Endothelial cell (in vitro differentiated cells): ENCODE measurements around the gene FARS2. TPM values are rescaled to one million over a fixed set of nuclear protein-coding genes. Genes with fewer than 3 reads are reported as not detected.
A peak's percentile ranks its signal among the peaks of the same experiment; 100 is the strongest.

Source experiments
- DNase-seq: peaks from one replicate; pipeline ENCODE4 v3.0.0; 2021; ENCODE audit warnings: low spot score
- H3K27ac Mint-ChIP-seq: one replicate; pipeline ENCODE4 v1.8.0; 2021; ENCODE audit warnings: mixed read lengths, inconsistent platforms; ENCODE audit not compliant: unreplicated experiment
- H3K27me3 Mint-ChIP-seq: one replicate; pipeline ENCODE4 v1.8.0; 2021; ENCODE audit warnings: mild to moderate bottlenecking, moderate library complexity, mixed read lengths, inconsistent platforms; ENCODE audit not compliant: unreplicated experiment
- H3K36me3 Mint-ChIP-seq: one replicate; pipeline ENCODE4 v1.8.0; 2021; ENCODE audit warnings: mild to moderate bottlenecking, low read depth, mixed read lengths, inconsistent platforms; ENCODE audit not compliant: unreplicated experiment
- H3K4me1 Mint-ChIP-seq: one replicate; pipeline ENCODE4 v1.8.0; 2021; ENCODE audit warnings: mild to moderate bottlenecking, mixed read lengths, inconsistent platforms; ENCODE audit not compliant: unreplicated experiment
- H3K4me3 Mint-ChIP-seq: one replicate; pipeline ENCODE4 v1.8.0; 2021; ENCODE audit warnings: mild to moderate bottlenecking, mixed read lengths, inconsistent platforms; ENCODE audit not compliant: unreplicated experiment
- H3K9me3 Mint-ChIP-seq: one replicate; pipeline ENCODE4 v1.8.0; 2021; ENCODE audit warnings: mixed read lengths, inconsistent platforms; ENCODE audit not compliant: unreplicated experiment
- CTCF ChIP-seq: fragments of 200-600 bp; sonication (generic); IDR thresholded peaks from one replicate; pipeline ENCODE4 v1.5.0; 2021; ENCODE audit warnings: antibody characterized with exemption; ENCODE audit not compliant: unreplicated experiment
- total RNA-seq: library from RNA; stranded (reverse); fragmentation: NEBNext Ultra II Directional; extraction: Animal tissue kit (Norgen Biotek cat#: 25700); gene quantifications from one replicate; pipeline ENCODE4 v1.2.1, GENCODE V29; 2021; ENCODE audit not compliant: unreplicated experiment

FARS2 gene
- total RNA-seq, 1 donor from 2014 or later, result 17.8 TPM

DNA sequence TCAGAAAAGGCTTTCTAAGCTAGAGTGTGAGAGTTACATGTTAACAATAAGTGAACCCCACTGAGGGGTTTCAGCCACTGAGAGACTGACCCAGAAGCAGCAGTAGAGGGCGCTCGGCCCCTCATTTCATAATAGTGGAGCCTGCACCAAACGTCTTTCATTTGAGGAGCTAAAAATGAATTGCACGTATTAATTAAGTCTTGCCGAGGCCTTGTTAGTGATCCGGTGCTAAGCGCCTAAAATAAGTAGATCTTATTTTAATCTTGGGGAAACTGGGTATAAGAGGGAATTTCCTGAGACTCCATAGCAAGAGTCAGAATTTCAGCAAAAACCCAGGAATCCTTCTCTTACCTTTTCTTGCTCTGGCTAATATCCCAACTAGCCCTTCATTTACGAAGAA, 209.7 kb downstream of the FARS2 start:
- H3K36me3 Mint-ChIP-seq, result no peaks in the 10 kb centered on the region
- H3K4me3 Mint-ChIP-seq, result no peak overlapping the region
- H3K9me3 Mint-ChIP-seq, result no peaks in the 10 kb centered on the region
- peak; percentile 70 for DNase-seq
- peak; percentile 73 for TF ChIP-seq CTCF
- H3K27ac Mint-ChIP-seq, result no peak overlapping the region
- peaks cover 23% of the 10 kb centered on the region for H3K4me1 Mint-ChIP-seq
- H3K27me3 Mint-ChIP-seq, result peaks cover 1% of the 10 kb centered on the region

- peaks cover 27% of the 10 kb centered on the region for H3K4me1 Mint-ChIP-seq
- no peaks in the 10 kb centered on the region for H3K9me3 Mint-ChIP-seq
- H3K4me3 Mint-ChIP-seq, result no peak overlapping the region
- H3K27ac Mint-ChIP-seq, result no peak overlapping the region
- no peak for TF ChIP-seq CTCF
- peaks cover 1% of the 10 kb centered on the region for H3K27me3 Mint-ChIP-seq
- peak; percentile 47 for DNase-seq
- no peaks in the 10 kb centered on the region for H3K36me3 Mint-ChIP-seq
Observed at GRCh38 chr6:5471637-5472398, 210.5 kb downstream of the FARS2 start.

DNA sequence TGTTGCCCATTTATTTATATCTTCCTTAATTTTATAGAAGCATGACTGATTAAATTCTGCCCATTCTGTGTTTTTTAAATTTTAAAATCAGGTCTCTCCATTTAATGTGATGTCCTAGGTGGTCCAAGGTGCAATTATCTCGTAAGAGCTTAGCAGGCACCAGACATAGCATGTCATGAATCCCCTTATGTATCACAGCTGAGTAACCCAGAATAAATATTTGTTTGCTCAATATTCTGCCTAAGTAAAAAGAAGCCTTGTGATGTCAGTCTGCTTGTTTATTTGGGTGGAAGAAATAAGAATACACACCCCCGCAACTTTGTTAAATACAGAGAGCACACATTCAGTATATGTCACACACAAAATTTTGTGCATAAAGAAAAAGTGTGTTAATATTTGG, 211.3 kb downstream of the FARS2 start:
- Mint-ChIP-seq H3K27ac (peak overlapping the region; percentile 36), H3K9me3 (no peaks in the 10 kb centered on the region), H3K36me3 (no peaks in the 10 kb centered on the region), H3K4me1 (peaks cover 34% of the 10 kb centered on the region), H3K27me3 (peaks cover 1% of the 10 kb centered on the region), H3K4me3 (no peak overlapping the region)
- TF ChIP-seq CTCF, result no peak
- DNase-seq, result no peak

- TF ChIP-seq CTCF, result no peak
- no peaks in the 10 kb centered on the region for H3K9me3 Mint-ChIP-seq
- no peak for DNase-seq
- H3K36me3 Mint-ChIP-seq, result no peaks in the 10 kb centered on the region
- no peak overlapping the region for H3K4me3 Mint-ChIP-seq
- peaks cover 25% of the 10 kb centered on the region for H3K4me1 Mint-ChIP-seq
- H3K27ac Mint-ChIP-seq, result no peak overlapping the region
- no peaks in the 10 kb centered on the region for H3K27me3 Mint-ChIP-seq
Observed at GRCh38 chr6:5475779-5476178, 214.5 kb downstream of the FARS2 start.

GRCh38 chr6:5478380-5478779, 217.1 kb downstream of the FARS2 start:
- Mint-ChIP-seq H3K27ac (no peak overlapping the region), H3K27me3 (no peaks in the 10 kb centered on the region), H3K4me1 (peaks cover 33% of the 10 kb centered on the region)

More at GRCh38 chr6:5478380-5478779, 217.1 kb downstream of the FARS2 start:
- no peak for DNase-seq
- Mint-ChIP-seq H3K4me3 (no peak overlapping the region), H3K9me3 (no peaks in the 10 kb centered on the region), H3K36me3 (no peaks in the 10 kb centered on the region)
- TF ChIP-seq CTCF, result no peak
